LNCAP (cell line): ENCODE data around the gene CCDC188.

Experiments
- CTCF ChIP-seq: fragments of 450-650 bp; IDR thresholded peaks from 2 replicates; pipeline ENCODE4 v1.5.1; 2017; ENCODE audit warnings: mild to moderate bottlenecking

The CCDC188 gene

GRCh38 chr22:20172141-20172613 is 21.3 kb upstream of the CCDC188 start:
- no peak for TF ChIP-seq CTCF

GRCh38 chr22:20171288-20172140 is 20.7 kb upstream of the CCDC188 start:
- no peak for TF ChIP-seq CTCF

GRCh38 chr22:20170170-20170569 is 19.3 kb upstream of the CCDC188 start:
- TF ChIP-seq CTCF: no peak

- TF ChIP-seq CTCF: no peak
These were observed 18.5 kb upstream of the CCDC188 start for GRCh38 chr22:20169253-20169822.

- no peak for TF ChIP-seq CTCF
These were observed 16.9 kb upstream of the CCDC188 start for GRCh38 chr22:20167643-20168322.

GRCh38 chr22:20166703-20167102 is 15.8 kb upstream of the CCDC188 start:
- TF ChIP-seq CTCF: no peak

GRCh38 chr22:20165913-20166312 is 15.1 kb upstream of the CCDC188 start:
- TF ChIP-seq CTCF: no peak
